ENCODE data around the gene RSRC1. TPM values are rescaled to one million over a fixed set of nuclear protein-coding genes. Genes with fewer than 3 reads are reported as not detected.

The RSRC1 gene
- total and polyA plus RNA-seq, 2 donors (not counting 1 experiment from before 2014, with no cell fraction given), result 4.5 to 54.6 TPM

DNA sequence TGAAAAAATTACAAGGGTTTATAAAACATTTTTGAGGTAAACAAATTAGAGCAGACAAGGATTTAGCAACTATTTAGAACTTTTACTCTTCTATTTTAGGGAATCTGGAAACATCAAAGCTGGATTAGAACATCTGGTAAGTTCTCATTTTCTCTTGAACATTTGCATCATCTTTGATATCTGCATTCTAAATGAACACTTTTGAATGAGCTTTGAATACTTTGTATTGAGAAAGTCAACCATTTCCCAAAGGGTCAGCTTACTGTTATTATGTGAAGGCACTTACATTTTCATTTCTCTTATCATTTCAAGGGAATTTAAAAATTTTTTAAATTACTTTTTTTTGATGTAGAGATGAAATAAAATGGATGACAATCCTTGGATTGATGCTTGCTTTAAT lies 188.1 kb downstream of the RSRC1 start:
- no peaks in the 10 kb centered on the region for H4K20me1 ChIP-seq (ENCODE audit: control insufficient read depth, insufficient read depth, low read length, poor library complexity, severe bottlenecking)
- no peaks in the 10 kb centered on the region for H3K4me1 ChIP-seq (ENCODE audit: control insufficient read depth in 2 of 2, insufficient read depth in 2 of 2, low read length in 2 of 2)
- H3K9me3 ChIP-seq (ENCODE audit: control extremely low read depth in 1 of 3, control insufficient read depth in 2 of 3, insufficient read depth in 1 of 3, low read length in 2 of 3), result no peaks in the 10 kb centered on the region
- Mint-ChIP-seq H3K27ac (no peak overlapping the region), H3K4me3 (no peak overlapping the region), H3K9me3 (ENCODE audit: insufficient read depth) (no peaks in the 10 kb centered on the region), H3K4me1 (no peaks in the 10 kb centered on the region), H3K27me3 (no peaks in the 10 kb centered on the region)
- intact Hi-C loops (cut with micrococcal nuclease), result no loop called here
- DNase-seq (no peak), ATAC-seq (ENCODE audit: low read depth) (no peak)
- H3K9ac ChIP-seq (ENCODE audit: low read length), result no peak overlapping the region
- H3K36me3 ChIP-seq (replicated peaks in 1 of 2; ENCODE audit: control extremely low read depth in 1 of 2, control insufficient read depth in 1 of 2, extremely low read depth in 1 of 2, insufficient read depth in 2 of 2, low read length in 1 of 2), result no peaks in the 10 kb centered on the region
- H3K4me2 ChIP-seq (replicated peaks; ENCODE audit: low read depth, low read length, poor library complexity, severe bottlenecking), result no peak overlapping the region
- no peak overlapping the region for H3K27ac ChIP-seq (ENCODE audit: low read length in 2 of 2)
- no peak overlapping the region for H2AFZ ChIP-seq (ENCODE audit: insufficient read depth, low read depth, low read length, poor library complexity, severe bottlenecking)
- POLR2A ChIA-PET, result no interaction called here
- H3K4me3 ChIP-seq (ENCODE audit: control extremely low read depth in 1 of 5, extremely low read depth in 1 of 5, insufficient read depth in 1 of 5, low read depth in 2 of 5, low read length in 4 of 5), result no peak overlapping the region
- no peaks in the 10 kb centered on the region for H3K27me3 ChIP-seq (replicated peaks in 1 of 4; ENCODE audit: control extremely low read depth in 1 of 4, control insufficient read depth in 3 of 4, insufficient read depth in 4 of 4, low read length in 3 of 4)
- TF ChIP-seq EZH2 (IDR thresholded peaks at IDR 0.05; ENCODE audit: borderline replicate concordance, insufficient read depth, low read depth, low read length, poor library complexity, severe bottlenecking), result no peak
- TF ChIP-seq, protein P1, sequence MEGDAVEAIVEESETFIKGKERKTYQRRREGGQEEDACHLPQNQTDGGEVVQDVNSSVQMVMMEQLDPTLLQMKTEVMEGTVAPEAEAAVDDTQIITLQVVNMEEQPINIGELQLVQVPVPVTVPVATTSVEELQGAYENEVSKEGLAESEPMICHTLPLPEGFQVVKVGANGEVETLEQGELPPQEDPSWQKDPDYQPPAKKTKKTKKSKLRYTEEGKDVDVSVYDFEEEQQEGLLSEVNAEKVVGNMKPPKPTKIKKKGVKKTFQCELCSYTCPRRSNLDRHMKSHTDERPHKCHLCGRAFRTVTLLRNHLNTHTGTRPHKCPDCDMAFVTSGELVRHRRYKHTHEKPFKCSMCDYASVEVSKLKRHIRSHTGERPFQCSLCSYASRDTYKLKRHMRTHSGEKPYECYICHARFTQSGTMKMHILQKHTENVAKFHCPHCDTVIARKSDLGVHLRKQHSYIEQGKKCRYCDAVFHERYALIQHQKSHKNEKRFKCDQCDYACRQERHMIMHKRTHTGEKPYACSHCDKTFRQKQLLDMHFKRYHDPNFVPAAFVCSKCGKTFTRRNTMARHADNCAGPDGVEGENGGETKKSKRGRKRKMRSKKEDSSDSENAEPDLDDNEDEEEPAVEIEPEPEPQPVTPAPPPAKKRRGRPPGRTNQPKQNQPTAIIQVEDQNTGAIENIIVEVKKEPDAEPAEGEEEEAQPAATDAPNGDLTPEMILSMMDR (IDR thresholded peaks at IDR 0.05), result no peak
- CTCF ChIA-PET, result no interaction called here
- H3K79me2 ChIP-seq (ENCODE audit: control insufficient read depth, insufficient read depth, low read length), result no peaks in the 10 kb centered on the region

DNA sequence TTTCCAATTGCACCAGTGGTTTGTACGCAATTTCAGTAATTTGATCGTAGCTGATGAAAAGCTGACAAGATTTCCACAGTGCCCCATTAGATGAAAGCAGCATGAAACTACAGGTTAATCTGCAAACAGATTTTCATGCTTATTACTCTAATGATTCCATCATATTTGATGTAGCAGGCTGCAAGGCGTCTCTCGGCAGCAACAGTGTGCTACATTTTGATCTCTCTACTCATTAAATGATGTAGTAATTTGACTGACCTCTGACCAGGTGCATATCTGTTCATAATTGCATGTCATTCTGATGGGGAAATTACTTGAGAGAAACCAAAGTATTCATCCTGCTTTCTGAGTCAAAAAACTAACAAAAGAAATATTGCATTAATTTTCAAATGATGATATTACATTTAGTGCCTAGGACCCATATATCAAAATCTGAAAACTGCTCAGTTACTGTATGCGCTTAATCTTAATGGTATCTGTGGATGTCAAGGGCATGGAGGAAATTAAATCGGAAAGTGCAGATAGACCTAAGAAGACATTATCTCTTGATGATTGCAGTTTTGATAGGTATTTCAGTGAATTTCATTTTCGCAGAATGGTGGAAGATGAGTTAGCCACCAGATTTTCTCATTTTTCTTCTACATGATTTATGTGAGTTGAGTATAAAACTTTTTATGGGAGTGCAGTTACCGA lies 198.5 kb downstream of the RSRC1 start:
- no peaks in the 10 kb centered on the region for H3K79me2 ChIP-seq (ENCODE audit: control insufficient read depth, insufficient read depth, low read length)
- H3K9ac ChIP-seq (ENCODE audit: low read length), result no peak overlapping the region
- no peaks in the 10 kb centered on the region for H3K4me1 Mint-ChIP-seq
- ChIA-PET POLR2A (no interaction called here), CTCF (no interaction called here)
- intact Hi-C loops (cut with micrococcal nuclease), result no loop called here
- no peak overlapping the region for H3K27ac ChIP-seq (ENCODE audit: low read length in 2 of 2)
- no peaks in the 10 kb centered on the region for H3K36me3 ChIP-seq (replicated peaks in 1 of 2; ENCODE audit: control extremely low read depth in 1 of 2, control insufficient read depth in 1 of 2, extremely low read depth in 1 of 2, insufficient read depth in 2 of 2, low read length in 1 of 2)
- no peak overlapping the region for H3K4me2 ChIP-seq (replicated peaks; ENCODE audit: low read depth, low read length, poor library complexity, severe bottlenecking)
- no peaks in the 10 kb centered on the region for H3K27me3 Mint-ChIP-seq
- H3K9me3 Mint-ChIP-seq (ENCODE audit: insufficient read depth), result no peaks in the 10 kb centered on the region
- TF ChIP-seq, protein P1 (IDR thresholded peaks at IDR 0.05), result no peak
- TF ChIP-seq EZH2 (IDR thresholded peaks at IDR 0.05; ENCODE audit: borderline replicate concordance, insufficient read depth, low read depth, low read length, poor library complexity, severe bottlenecking), result no peak
- no peak for DNase-seq
- H4K20me1 ChIP-seq (ENCODE audit: control insufficient read depth, insufficient read depth, low read length, poor library complexity, severe bottlenecking), result no peaks in the 10 kb centered on the region
- H3K4me3 ChIP-seq (ENCODE audit: control extremely low read depth in 1 of 5, extremely low read depth in 1 of 5, insufficient read depth in 1 of 5, low read depth in 2 of 5, low read length in 4 of 5), result no peak overlapping the region
- H3K4me3 Mint-ChIP-seq, result no peak overlapping the region
- no peaks in the 10 kb centered on the region for H3K9me3 ChIP-seq (ENCODE audit: control extremely low read depth in 1 of 3, control insufficient read depth in 2 of 3, insufficient read depth in 1 of 3, low read length in 2 of 3)
- H3K4me1 ChIP-seq (ENCODE audit: control insufficient read depth in 2 of 2, insufficient read depth in 2 of 2, low read length in 2 of 2), result no peaks in the 10 kb centered on the region
- 100% methylated on average over 5 of the region's 8 CpGs for WGBS (ENCODE audit: insufficient coverage)
- H3K27me3 ChIP-seq (replicated peaks in 1 of 4; ENCODE audit: control extremely low read depth in 1 of 4, control insufficient read depth in 3 of 4, insufficient read depth in 4 of 4, low read length in 3 of 4), result no peaks in the 10 kb centered on the region
- H2AFZ ChIP-seq (ENCODE audit: insufficient read depth, low read depth, low read length, poor library complexity, severe bottlenecking), result no peak overlapping the region
- no peak for ATAC-seq (ENCODE audit: low read depth)
- H3K27ac Mint-ChIP-seq, result no peak overlapping the region
